D341Med (cell line): Measurements from ENCODE around the gene OTP.

Experiments
- DNase-seq: peaks from one replicate; pipeline ENCODE4 v3.0.0; 2012; ENCODE audit warnings: low spot score

OTP gene

GRCh38 chr5:77640589-77641396 lies 2.3 kb upstream of the OTP start:
- no peak for DNase-seq

- DNase-seq = no peak
These were observed 504 bp upstream of the OTP start for GRCh38 chr5:77638763-77639671.

GRCh38 chr5:77637170-77637997 lies 1.1 kb downstream of the OTP start:
- no peak for DNase-seq

- no peak for DNase-seq
These were observed 1.8 kb downstream of the OTP start for GRCh38 chr5:77636641-77637169.

- no peak for DNase-seq
These were observed 2.4 kb downstream of the OTP start for GRCh38 chr5:77635917-77636640.

GRCh38 chr5:77635067-77635916 lies 3.2 kb downstream of the OTP start:
- DNase-seq = no peak

GRCh38 chr5:77633709-77634108 lies 4.8 kb downstream of the OTP start:
- no peak for DNase-seq

- no peak for DNase-seq
These were observed 5.3 kb downstream of the OTP start for GRCh38 chr5:77633207-77633675.

GRCh38 chr5:77632526-77633206 lies 5.8 kb downstream of the OTP start:
- DNase-seq = no peak

GRCh38 chr5:77630114-77630680 lies 8.3 kb downstream of the OTP start:
- DNase-seq = peak; percentile 92

GRCh38 chr5:77629509-77630113 lies 8.9 kb downstream of the OTP start:
- DNase-seq = no peak

GRCh38 chr5:77628840-77629508 lies 9.5 kb downstream of the OTP start:
- DNase-seq = no peak

- no peak for DNase-seq
These were observed 10.4 kb downstream of the OTP start for GRCh38 chr5:77627869-77628674.

GRCh38 chr5:77623203-77623740 lies 15.2 kb downstream of the OTP start:
- no peak for DNase-seq

GRCh38 chr5:77621440-77621839 lies 17.1 kb downstream of the OTP start:
- DNase-seq = no peak

- no peak for DNase-seq
These were observed 18.1 kb downstream of the OTP start for GRCh38 chr5:77620405-77620804.

- DNase-seq = no peak
These were observed 21.6 kb downstream of the OTP start for GRCh38 chr5:77616920-77617319.
